T-helper 2 cell treated with Interferon-gamma antibody and Interleukin-4, amounts not matched to agents 100 ng/mL and 5 ng/mL, for 36 hours (primary cell): ENCODE results near the gene SLC37A1. TPM values are rescaled to one million over a fixed set of nuclear protein-coding genes. Genes with fewer than 3 reads are reported as not detected.

Experiments used
- intact Hi-C: fragments of 100-400 bp; cut with micrococcal nuclease; formaldehyde crosslinking; loops from one replicate; pipeline ENCODE4 v1.15.1; 2023
- total RNA-seq: library from RNA; stranded (reverse); gene quantifications from 2 replicates; pipeline ENCODE4 v1.2.3, GENCODE V29; 2022

Gene SLC37A1
- total RNA-seq, 1 donor from 2014 or later, result 10.1 TPM

DNA sequence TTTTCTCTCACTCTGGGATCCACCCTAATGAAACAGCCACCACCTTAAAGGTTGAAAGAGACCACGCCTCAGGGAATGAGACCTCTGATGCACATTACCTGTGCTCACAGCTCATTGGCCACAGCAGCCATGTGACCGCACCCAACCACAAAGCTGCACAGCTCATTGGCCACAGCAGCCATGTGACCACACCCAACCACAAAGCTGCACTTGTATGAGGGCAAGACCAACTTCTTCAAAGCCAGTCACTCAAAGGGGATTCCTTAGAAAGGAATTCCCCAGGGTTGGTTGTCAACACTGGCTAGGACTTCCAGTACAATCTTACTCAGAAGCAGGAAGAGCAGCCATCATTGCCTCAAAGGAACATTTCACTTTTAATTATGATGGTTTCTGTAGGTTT, 96.2 kb downstream of the SLC37A1 start:
- intact Hi-C loops, result loop anchor here (5.0 kb wide), 2 partner anchors 222 to 267 kb away; partner anchors contain the start of gene WDR4

DNA sequence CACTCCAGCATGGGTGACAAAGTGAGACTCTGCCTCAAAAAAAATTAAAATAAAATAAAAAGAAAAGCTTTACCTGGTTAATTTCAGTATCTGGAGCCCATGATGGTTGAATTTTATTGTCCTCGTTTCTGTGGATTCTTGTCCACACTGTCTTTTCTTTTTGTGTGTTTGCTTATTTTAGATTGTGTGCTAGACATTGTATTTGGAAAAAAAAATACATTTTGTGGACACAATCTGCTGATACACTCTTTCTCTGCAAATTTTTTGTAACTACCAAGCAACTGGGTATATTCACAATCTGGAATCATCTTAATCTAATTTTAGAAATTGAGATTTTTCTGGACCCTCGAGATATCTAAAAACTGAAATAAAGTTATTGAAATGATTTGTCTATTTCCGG, 98.2 kb downstream of the SLC37A1 start:
- intact Hi-C loops, result loop anchor here (5.0 kb wide), 1 partner anchor 220 kb away; no protein-coding TSS in a partner anchor

DNA sequence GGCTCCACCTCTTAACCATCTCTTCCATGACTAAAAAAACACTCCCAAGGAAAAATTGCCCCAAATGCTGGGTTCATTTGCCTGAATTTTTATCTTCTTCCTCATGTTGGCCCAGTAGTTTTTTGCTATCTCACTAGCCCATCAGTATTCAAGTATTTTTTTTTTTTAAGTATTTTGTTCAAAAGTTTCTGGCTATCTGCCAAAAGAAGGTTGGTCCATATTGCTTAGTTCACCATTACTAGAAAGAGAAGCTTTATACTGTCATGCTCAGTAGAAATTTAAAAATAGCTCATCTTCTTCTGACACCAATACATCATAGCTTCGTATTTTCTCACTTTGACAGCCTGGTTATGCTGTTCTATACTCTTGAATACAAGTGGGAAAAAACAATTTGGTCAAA, 98.7 kb downstream of the SLC37A1 start:
- intact Hi-C loops, result loop anchor here (5.0 kb wide), 1 partner anchor 220 kb away; no protein-coding TSS in a partner anchor

DNA sequence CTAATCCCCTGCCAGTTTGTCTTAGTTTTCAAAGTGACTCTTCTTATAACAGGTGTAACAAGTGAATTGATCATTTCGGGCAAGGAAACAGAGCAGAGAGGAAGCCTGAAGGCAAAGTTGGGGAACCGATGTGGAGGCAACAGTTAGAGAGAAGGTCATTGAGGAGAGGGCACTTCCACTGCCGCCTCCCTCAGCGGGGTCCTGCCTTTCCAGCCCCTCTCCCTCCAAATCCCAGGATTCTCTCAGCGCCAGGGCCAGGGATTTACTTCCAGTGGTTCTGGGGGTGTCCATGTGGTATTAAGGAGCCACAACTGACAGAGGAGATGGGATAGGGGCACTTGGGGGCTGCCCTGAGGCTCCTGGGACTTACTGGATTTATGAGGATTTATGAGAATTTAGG, 100.1 kb downstream of the SLC37A1 start:
- intact Hi-C loops, result loop anchor here (2.0 to 5.0 kb wide), 2 partner anchors 71 to 219 kb away; no protein-coding TSS in a partner anchor

DNA sequence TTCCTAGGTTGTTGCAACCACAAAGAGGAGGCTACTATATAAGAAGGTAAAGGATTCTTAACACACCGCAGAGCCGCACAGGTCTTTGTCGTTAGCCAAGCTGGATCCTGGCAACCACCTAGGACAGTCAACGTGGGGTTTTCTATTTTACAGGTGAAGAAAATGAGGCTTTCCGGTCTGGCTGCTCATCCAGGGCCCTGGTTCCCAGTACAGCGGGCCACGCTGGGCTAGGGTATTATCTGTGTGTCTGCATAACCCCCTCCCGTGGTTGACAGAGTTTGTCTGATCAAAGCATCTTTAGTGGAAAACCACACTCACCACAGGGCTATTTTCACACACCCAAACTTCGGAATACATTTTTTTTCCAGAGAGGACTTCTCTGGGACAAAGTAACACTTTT, 100.7 kb downstream of the SLC37A1 start:
- intact Hi-C loops, result loop anchor here (2.0 to 5.0 kb wide), 2 partner anchors 70 to 218 kb away; no protein-coding TSS in a partner anchor

DNA sequence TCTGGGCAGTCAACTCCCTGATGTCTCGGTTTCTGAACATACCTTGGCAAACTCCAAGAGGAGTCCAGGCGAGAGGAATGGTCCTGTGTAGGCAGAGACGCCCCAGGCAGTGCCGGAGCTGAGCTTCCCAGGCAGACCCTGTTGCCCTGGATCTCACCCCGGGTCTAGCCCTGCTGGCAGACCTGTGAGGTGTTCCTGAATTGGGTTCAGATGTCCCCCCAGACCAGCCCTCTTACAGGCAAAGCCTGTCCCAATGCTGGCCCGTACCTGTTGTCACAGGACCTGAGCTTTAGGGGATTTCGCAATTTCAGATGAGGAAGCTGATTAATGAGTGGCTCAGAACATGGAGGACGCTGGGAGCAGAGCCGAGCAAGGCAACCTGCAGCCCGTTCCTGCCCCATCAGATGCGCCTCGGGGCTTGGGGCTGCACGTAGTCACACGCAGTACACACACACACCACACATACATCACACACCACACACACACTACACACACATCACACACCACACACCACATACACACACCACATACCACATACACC, 101.2 kb downstream of the SLC37A1 start:
- intact Hi-C loops, result loop anchor here (2.0 to 5.0 kb wide), 2 partner anchors 70 to 217 kb away; no protein-coding TSS in a partner anchor

DNA sequence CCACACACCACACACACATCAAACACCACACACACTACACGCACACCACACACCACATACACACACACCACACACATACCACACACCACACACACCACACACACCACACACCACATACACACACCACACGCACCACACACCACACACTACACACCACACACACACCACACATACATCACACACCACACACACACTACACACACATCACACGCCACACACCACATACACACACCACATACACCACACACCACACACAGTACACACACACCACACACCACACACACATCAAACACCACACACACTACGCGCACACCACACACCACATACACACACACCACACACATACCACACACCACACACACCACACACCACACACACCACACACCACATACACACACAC, 101.7 kb downstream of the SLC37A1 start:
- intact Hi-C loops, result loop anchor here (2.0 kb wide), 1 partner anchor 69 kb away; no protein-coding TSS in a partner anchor

DNA sequence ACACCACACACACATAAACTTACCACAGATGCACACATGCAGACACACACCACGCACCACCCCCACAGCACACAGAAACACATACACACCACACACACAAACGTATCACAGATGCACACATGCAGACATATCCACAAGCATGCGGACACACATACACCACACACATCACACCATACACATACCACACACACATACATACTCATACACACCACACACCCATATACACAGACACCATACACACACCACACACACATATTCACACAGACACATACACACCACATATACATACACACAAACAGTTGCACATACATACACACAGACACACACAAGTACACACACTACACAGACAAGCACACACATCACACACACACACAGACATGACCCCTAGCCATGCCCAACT, 102.3 kb downstream of the SLC37A1 start:
- intact Hi-C loops, result loop anchor here (2.0 kb wide), 1 partner anchor 69 kb away; no protein-coding TSS in a partner anchor

DNA sequence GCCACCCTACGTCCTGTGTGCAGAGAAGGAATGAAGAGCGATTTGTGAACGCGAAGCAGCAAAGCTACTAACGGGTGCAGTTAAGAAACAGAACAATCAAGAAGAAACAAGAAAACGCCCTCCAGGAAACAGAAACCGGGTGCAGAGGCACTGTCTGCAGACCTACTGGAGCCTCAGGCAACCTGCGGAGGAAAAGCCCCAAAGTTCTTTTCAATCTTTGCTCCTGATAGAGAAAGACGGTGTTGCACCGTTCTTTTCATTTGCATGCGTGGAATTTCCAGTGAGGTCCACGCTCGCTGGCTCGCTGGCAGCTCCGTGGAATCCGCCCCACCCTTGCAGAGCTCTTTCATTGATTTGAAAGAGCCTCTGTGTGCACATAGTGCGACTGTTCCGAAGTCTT, 102.8 kb downstream of the SLC37A1 start:
- intact Hi-C loops, result no loop called here

DNA sequence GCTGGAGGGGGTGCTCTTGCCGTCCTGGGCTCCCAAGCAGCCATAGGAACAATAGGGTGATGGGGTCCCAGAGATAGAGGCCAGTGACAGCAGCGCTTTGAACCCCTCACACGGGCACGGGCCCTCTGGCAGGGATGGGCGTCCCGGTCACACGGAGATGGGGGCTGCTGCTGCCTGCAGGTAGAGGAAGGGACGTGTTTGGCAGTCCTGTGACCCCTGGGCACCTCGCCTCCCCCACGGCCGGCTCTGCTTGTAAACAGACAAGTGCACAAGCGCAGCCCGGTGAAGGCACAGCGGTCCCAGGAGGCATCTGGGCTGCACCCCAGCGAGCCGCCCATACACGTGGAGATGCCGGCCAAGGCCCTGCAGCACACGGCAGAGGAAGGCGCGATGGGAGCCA, 103.3 kb downstream of the SLC37A1 start:
- intact Hi-C loops, result no loop called here

DNA sequence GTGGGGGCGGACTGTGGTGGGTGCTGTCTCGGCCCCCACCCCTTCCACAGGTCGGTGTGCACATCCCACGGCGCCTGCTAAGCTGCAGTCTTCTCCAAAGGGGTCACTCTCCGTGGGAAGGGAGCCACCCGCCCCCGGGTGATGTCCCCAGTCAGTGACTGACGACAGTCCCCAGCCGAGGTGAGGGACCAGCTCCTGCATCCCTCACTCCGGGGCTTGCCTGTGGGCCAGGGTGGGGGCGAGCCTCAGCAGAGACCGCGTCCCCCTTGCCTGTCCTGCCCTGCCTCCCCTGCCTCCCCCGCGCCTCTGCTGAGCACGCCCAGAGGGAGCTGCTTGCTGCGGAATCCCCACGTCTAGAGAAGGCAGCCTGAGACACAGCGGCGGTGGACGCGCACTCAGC, 103.8 kb downstream of the SLC37A1 start:
- intact Hi-C loops, result no loop called here

DNA sequence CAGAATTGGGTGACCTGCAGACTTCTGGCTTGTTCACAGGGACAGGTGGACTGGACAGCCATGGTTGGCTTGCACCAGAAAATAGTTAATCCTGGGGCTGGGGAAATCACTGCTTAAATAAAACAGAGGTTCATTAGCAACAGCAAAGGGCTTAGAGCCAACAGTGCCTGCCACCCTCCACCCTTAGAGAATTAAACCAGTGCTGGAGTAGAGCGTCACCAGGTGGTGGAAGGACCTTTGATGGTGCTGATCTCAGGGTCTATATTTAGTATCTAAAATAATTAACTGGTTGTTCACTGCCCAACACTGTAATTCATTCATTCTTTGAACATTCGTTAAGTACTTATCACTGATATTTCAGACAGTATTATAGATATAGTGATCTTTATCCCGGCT, 105.1 kb downstream of the SLC37A1 start:
- intact Hi-C loops, result no loop called here

DNA sequence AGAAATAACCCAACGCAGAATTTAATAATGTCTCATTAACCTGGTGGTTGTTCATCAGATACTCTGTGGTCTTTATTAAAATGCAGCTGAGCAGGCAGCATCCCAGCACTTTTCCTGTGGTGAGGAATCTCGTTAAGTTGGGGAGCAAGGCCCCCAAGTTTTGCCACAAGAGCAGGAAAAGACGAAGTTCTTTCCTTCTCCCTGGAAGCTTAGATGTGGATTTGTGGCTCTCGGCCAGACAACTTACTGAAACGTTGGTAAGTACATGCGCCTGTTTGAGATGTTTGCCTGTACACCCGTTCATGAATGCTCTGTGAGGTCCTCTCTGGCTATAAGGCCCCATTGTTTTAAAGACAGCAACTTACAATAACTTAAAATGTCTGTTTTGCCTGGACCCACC, 105.5 kb downstream of the SLC37A1 start:
- intact Hi-C loops, result no loop called here

DNA sequence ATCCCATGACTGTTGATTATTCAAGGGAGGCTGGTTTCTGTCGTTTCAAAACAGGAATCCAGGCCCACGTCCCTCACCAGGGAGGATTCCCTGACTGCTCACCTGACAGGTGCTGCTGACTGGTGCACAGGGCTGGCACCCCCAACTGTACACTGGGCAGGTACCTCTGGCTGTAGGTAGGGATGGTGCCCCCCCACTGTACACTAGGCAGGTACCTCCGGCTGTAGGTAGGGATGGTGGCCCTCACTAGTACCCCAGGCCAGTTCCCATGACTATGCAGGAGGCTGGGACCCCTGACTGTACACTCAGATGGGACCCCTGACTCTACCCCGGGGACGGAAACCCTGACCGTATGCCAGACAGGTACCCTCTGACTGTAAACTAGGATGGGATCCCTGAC, 106.2 kb downstream of the SLC37A1 start:
- intact Hi-C loops, result no loop called here

DNA sequence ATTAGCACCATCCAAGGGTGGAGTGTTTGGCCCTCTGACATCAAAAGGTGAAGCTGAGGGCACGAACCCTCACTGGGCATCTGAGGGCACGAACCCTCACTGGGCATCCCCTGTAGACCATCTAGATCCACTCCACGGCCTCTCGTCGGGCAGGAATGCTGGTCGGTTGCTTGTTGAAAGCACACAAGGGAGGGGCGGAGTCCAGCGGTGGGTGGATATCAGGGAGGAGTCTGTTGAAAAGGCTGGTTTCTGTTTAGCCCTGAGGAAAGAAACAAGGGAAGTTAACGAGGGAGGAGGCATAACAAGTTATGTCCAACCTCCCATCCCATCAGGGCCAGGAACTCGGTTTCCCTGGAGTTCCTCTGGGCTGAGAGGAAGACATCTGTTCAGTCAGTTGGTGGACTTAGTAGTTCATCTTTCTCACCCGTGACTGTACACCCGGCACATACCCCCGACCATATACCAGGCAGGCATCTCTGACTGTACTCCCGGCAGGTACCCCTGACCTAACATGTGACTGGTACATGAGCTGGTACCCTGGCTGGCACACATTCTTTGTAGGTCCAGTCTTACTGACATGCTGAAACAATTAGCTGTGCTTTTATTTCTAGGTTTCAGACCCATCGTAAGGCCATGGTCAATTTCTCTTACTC, 107.6 kb downstream of the SLC37A1 start:
- intact Hi-C loops, result no loop called here

DNA sequence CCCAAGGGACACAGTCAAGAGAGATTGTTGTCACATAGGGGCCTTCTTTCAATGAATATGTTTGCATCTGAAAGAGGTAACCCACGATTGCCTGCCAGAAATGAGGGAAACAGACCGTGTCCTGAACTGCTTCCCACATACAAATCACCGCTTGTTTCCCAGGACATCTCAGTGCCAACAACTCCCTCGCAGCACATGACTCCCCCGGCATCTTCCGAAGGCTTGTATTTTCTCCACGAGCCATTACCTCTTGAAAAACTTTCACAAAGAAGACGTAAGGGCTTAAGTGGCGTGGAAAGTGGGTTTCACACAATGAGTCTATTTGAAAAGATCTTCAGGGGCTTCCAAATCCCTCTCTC, 108.1 kb downstream of the SLC37A1 start:
- intact Hi-C loops, result no loop called here

DNA sequence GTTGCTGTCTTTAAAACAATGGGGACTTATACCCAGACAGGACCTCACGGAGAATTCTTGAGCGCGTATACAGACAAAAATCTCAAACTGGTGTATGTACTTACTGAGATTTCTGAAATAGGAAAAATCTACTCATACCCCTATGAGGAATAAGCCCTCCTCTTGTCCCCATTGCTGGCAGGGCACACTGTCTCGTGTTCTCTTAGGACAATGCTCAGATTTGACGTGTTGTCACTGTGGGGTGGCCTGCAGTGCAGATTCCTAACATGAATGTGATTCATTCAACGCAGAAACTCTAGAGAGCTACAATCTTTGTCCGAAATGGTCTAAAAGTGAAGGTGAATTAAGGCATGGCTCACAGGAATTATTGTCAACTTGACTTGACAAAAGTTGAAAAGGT, 108.6 kb downstream of the SLC37A1 start:
- intact Hi-C loops, result no loop called here

DNA sequence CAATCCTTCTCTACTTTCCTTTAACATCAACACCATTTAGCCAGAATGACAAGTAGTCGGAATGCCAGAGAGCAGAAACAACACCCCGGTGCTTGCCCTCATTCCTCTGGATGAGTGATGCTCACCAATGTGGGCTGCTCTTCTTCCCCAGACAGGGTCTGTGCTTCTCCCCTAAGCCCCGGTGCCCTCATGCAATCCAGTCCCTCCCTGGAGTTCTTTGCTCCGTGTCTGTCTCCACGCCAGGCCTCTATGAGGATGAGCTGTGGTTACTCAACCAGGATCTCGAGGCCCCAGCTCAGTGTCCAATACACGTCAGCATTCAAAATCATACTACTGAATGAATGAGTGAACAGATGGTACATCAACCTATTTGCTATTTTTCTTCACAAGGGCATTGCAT, 110.0 kb downstream of the SLC37A1 start:
- intact Hi-C loops, result no loop called here

DNA sequence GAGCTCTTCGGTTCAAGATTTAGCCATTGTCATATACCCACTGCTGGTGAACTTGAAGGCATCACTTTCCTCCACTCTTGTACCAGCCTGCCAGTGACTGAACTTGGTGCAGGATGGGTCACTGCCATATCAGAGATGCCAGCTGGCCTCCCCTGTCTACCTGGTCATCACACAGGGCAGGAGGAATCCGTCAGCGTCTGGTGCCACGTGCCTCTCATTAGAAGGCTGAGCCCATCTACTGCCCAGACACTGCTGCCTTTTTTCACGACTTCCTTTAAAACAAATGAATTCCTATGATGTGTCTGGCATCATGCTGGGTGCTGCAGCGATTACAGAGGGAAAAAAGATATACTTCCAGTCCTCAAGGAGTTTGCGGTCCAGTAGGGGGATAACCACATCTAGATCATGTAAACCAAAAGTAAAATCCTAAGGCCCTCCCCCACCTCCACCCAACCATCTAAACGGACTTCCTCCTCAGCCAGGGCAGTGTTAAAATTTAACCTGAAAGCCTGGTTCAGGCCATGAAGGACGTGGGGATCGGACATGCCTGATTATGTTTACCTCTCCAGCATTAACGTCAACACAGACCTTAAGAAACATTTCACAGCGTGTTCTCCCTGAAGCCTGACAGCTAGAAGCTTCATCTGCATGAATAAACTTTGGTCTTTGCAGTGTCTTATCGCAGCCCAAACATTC, 110.6 kb downstream of the SLC37A1 start:
- intact Hi-C loops, result no loop called here

DNA sequence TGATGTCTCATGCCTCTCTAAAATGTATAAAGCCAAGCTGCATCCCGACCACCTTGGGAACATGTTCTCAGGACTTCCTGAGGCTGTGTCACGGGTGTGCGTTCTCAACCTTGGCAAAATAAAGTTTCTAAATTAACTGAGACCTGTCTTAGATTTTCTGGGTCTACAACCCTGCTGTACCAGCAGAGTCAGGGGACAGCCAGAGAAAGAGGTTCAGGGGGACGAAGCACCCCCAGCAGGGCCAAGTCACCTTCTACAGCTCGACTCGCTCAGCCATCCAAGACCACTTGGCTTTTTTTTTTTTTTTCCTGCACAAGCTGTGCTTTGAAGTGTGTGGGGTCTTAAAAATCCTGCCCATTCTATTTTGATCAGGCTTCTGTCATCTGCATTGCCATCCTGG, 111.3 kb downstream of the SLC37A1 start:
- intact Hi-C loops, result no loop called here

DNA sequence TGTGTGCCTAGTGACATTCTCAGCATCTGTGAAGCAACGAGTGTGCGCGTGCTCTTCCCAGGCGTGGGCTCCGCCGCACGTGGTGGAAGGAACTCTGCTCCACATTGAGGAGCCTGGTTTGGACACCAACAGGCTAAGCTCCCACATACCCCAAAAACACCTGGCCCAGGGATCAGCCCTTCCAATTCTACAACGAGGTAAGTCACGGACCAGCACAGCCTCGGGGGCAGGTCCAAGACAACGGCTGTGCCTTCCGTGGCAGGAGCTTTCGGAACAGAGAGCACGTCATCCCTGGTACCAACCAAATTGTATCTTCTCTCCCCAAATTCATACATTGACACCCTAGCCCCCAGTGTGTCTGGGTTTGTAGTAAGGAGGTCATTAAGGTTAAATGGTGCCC, 112.5 kb downstream of the SLC37A1 start:
- intact Hi-C loops, result no loop called here

DNA sequence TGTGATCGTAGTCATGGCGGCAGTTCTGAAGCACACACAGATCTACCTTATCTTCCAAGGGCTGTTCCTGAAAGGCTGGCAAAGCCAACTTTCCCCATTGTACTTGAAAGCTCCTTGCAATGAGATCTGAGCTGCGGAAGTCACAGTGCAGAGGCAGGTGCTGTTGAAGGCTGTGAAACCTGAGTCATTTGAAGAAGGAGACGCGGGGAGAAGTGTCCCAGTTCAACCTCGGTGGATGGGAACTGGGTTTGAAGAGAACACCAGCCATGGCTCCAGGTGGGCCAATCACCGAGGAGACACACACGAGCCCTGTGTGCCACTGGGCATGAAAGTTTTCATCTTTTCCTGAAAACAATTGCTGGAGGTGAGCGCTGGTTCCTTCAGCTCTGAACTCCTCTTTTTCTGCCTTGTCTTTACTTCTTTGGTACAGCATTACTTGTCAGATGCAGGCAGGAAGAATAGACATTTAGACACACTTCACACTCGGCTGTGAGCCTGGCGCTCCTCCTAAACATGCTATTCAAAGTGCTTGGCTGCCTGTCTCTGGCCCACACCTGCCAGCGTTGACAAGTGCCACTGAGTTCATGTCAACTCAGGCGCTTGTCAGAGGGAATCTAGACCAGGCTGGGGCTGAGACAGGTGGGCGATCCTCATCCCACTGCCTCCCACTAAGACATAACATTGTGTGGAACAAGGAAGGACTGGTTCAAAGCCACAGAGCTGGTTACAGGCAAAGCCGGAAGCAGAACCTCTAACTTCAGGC, 114.1 kb downstream of the SLC37A1 start:
- intact Hi-C loops, result no loop called here
